Activated CD8-positive, alpha-beta memory T cell treated with anti-CD3 and anti-CD28 coated beads, Interleukin-2, amount 50 U/mL, for 48 hours (primary cell): ENCODE data around the gene ARVCF.

Source experiments
- DNase-seq: peaks from one replicate; pipeline ENCODE4 v3.0.0-alpha.2; 2020

ARVCF gene

DNA sequence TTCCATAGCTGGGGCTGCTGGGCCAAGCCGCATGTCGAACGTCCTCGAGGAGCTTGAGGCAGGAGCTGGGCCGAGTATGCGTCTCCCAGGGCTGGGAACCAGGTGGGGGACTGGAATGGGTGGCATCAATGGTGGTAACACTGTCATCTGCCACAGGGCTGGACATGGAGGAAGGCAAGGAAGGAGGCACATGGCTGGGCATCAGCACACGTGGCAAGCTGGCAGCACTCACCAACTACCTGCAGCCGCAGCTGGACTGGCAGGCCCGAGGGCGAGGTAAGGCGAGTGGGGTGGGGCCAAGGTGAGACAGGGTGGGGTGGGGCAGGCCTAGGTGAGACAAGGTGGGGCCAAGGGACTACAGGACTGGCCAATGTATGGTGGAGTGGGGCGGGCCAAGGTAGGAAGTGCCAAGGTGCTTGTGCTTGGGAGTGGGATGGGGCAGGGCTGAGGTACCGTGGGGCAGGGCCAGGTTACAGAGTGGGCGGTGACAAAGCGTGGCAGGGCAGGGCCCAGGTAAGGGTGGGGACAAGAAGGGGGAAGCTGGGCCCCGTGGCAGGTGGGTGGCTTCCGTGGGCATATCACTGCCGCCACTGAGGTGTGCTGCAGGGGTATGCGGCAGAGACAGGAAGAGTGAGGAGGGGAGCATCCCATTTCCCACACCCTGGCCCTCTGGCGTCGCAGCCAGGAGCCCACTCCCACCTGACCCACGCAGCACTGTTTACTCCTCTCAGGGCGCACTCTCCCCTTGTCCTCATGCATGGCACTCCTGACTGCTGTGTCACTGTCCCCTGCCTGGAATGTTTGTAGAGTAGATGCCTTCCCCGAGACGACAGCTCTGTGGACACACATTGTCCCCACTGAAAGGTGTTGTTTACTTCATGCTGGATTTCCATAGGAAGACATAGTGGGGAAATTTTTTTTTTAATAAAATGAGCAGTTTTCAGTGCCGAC, 36.0 kb upstream of the ARVCF start:
- DNase-seq = no peak

DNA sequence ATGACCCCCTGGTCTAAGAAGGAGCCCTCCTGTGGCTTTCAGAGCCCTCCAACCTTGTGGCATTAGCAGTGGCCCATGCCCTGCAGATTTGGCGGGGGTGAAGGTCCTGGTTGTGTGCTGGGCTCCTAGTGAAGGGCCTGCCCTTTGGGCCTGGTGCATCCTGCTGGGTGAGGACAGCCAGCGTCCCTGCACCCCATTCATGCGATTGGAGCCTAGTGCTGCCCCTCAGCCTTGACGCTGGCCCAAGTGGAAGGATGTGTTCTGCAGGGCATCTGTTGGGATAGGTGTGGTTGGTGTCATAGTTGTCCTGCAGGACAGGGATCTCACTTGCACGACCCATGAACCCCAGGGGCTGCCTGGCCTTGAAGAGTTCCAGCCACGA, 35.3 kb upstream of the ARVCF start:
- no peak for DNase-seq

DNA sequence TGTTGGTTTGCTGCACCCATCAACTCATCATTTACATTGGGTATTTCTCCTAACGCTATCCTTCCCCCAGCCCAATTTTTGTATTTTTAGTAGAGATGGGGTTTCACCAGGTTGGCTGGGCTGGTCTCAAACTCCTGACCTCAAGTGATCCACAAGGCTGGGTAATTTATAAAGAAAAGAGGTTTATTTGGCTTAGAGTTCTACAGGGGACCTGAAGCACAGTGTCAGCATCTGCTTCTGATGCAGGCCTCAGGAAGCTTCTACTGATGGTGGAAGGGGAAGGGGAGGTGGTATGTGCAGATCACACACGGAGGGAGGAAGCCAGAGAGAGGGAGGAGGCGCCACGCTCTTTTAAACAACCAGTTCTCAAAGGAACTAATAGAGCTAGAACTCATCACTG, 30.1 kb upstream of the ARVCF start:
- DNase-seq = no peak

DNA sequence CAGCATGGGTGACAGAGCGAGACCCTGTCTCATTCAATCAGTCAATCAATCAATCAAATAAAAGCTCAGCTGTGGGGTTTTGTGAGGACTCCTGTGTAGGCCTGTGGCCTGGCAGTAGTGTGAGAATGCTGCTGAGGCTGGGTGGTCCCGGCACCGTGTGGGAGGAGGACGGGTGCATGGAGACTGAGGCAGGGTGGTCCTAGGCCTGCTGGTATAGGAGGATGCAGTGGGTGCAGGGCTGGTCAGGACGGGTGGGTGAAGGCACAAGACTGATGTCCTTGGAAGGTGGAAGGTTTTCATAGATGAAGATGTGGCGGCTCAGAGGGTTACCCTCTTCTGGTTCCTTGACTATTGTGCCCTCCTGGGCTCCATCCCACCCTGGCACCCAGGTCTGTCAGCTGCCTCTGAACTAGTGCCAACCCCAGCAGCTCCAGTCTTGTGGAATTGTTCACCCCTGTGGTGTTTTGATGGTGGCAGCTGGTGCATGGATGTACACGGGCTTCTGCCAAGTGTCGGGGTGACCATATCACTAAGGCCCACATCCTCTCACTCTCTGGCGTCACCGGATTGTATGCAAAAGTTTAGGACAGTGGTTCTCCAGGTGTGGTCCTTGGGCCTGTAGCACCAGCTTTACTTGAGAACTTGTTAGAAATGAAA, 28.0 kb upstream of the ARVCF start:
- no peak for DNase-seq

DNA sequence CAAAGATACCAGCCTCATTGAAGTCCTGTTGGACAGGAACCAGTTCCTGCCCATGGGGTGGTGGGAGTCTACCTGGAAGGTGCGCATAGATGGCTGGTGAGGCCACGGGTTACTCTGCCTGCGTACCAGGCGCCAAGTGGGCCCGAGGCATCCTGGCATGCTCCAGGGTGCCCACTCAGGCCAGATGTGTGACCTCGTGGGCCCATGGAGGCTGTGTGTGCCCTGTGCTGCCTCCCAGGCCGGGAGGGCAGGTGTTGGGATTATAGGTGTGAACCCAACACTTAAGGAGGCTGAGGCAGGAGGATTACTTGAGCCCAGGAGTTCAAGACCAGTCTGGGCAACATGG, 27.3 kb upstream of the ARVCF start:
- no peak for DNase-seq

DNA sequence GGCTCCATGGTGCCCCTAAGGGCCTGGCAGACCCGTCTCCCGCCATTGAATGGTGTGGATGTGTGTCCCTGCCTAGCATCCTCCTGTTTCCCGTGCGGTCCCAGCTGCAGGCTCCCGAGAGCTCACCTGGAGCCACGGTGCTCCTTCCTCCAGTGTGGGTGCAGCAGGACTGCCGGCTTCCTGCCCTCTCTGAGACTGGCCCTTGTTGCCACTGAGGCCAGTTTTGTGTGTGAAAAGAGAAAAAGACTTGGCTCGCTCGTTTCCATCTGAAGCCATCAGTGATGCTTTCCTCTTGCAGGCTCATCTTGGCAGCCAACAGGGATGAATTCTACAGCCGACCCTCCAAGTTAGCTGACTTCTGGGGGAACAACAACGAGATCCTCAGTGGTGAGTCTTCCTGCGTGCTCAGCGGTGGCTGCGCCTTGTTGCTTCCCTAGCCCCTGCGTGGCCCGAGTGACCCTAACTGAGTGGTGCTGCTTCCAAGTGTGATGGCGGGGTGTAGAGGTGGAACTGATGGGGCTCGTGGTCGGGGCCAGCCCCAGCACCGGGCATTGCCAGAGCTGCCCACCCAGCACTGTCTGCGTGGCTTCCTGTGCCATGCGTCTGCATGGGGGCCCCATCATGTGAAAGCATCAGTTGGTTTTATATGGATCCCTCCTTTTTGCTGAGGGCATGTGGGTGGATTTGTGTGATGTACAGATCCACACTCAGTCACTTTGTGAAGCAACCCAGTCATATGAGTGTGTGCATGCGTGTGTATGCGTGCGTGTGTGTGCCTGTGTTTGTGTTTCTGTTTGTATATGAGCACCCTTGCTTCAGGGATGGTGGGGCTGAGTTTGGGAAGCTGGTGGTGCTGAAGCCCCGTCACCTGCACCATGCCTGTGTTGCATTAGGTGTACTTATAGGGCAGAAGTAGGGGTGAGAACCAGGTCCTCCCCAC, 26.7 kb upstream of the ARVCF start:
- DNase-seq = no peak

DNA sequence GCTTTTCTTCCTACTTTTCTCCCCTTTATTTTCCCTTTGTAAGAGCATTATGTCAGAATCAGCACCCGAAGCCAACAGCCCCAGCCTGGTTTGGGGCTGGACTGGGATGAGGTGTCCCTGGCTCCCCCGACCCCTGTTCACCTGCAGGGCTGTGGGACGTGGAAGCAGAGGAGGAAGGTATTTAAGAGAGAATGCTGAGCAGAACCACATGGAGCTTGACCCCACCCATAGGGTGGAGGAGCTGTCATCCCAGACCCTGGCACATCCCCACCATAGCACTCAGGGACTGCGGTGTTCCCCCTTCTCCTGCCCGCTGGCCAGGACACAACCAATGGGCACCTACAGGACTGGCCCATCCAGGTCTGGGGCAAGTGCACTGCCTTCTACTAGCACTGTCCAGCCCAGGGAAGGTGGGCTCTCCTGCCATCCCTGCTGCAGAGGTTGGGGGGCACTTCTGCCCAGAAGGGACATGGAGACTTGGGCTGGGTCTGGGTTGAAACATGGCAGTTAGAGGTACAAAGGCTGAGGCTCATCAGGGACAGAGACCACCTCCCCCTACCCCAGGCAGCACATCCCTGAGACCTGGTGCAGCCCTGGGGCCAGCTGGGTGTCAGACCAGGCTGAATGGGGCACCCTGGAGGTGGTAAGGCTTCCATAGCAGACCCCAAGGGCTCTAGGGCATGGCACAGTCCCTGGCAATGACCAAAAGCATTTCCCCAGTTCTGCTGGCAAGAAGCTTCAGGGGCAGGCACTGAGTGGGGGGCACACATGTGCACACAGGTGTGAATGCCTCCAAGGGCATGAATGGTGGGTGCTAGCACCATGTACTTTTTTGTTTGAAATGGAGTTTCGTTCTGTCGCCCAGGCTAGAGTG, 23.9 kb upstream of the ARVCF start:
- DNase-seq = no peak

DNA sequence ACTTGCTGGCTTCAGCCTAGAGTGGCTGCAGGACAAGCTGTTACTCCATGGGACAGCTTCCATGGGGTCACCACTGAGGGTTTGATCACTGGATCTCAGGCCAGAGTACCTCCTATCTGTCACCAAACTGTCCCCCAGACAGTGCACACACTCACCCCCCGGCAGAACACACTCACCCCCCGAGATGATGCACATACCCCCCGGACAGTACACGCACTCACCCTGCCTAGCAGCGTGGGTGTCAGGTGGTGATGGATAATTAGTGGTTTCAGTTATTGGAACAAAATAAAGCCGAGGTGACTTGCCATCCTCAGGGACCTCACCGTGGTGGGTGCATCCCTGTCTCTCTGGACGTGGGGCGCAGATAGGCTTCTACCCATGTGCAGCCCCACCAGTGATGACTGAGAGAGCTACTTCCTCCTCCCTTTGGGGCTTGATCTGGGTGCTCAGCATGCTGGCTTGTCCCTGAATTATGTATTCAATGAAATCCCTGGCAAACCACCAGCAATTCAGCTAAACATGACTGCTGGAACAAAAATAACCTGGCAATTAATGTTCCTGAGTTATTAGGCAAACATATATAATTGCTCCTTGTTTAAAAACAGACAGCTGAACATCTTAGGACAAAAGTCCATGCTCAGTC, 23.2 kb upstream of the ARVCF start:
- DNase-seq = no peak

DNA sequence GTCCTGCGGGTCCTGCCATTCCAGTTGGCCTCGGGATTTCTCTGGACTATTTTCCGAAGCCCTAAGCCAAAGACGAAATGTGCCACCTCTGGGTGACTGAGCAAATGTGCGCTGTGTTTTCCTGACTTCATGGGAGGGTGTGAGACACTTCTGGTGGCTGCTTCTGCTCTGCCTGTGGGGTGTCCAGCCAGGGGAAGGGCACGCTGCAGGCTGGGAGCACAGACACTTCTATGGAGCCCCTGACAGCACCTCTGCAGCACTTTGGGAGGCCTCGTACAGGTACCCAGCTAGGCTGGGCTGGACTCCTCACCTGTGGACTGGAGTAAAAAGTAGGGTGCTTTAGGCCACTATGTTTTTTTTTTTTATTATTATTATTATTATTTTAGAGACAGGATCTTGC, 22.0 kb upstream of the ARVCF start:
- no peak for DNase-seq

DNA sequence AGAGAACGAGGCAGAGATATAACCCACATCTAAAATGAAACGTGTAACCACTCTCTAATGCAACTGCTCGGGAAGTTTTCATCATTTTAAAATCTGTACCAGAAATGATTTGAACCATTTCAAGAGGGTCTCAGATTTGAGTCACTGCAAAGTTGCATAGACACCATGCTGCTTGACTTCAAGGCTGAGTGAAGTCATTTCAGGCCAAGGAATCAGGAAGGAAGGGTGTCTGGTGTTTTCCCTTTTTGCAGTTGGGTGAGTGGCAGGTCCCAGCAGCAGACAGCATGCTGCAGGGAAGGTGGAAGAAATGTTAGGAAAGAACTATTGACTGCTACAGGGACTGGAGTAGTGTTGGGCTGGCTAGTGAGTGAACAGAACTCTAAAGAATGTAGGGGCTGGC, 20.8 kb upstream of the ARVCF start:
- no peak for DNase-seq

DNA sequence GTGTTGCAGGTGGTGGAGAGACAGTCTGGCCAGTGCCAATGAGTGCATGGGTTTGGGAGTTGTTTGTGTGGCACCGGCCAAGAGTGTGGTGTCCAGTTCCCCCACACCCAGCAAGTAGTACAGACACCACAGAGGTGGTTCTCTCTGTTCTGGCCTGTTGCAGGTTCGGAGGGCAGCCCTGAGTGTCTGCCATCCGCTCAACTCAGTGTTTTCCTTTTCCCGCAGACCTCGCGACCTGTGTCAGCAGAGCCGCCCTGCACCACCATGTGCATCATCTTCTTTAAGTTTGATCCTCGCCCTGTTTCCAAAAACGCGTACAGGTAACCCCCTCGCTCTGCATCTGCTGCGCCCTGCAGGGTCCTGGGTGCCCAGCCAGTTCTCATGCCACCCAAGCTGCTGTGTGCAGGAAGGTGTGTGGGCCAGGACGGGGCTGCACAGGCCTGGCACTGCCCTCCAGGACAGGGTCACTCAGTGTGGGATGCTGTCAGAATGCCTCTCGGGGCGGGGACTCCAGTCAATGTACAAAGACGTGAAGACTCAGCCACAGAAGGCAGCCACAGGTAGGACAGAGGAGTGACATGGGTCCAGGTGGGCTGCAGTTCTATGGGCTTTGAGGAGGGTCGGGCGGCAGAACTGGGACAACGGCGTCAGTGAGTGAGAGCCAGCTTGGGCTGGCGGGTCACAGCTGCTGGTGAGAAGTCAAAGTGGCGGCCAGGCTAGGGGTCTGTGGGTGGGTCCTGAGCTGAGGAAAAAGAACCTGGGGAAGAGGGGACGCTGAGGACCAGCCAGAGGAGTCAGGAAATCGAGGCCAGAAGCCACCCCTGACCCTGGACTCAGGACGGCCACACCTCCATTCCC, 20.1 kb upstream of the ARVCF start:
- no peak for DNase-seq

DNA sequence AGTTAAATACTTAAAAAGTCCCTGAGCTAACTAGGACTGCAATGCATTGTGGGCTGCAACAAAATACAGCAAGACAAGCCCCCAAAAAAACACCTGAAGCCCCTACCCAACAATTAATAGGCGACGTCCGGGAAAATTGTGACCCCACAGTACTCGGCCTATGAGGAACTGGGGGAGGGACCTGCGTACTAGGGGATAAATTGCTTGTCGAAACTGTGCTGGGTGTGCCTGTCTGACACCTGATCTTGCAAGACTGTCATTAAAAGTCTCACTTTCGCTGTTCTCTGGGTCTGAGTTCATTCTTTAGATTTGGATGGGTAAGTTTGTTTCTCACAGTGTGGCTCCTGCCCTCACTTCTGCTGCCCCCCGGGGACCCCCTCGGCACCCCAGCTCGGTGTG, 19.5 kb upstream of the ARVCF start:
- DNase-seq = no peak

DNA sequence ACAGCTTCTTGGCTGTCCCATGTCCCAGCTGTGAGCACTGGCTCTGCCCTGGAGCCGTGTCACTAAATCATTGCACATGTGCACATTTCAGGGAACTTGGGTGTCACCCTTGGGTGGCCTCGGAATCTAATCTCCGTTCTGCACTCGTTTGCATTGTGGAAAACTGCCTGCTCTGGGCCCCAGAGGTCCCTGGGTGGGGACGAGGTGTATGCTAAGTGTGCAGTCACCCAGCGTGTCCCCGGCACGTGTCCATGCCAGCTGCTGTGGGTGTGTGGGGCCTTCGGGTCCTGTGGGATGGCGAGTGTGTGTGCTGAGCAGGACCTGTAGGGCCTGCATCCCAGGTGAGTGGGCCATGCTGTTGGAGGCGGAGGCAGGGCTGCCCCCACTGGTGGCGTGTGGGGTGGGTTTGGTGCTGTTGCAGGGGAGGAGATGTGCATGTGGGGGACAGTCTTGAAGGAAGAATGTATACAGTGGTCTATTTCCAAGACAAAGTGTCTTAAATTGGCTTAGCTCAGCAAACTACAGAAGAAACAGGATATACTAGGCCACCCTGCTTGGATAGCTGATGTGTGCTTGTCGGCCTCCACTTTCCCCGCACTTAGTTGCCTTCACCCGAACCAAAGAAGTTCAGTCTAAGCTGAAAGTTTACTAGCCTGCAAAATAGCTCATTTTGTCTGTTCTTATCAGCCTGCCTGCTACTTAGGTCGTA, 18.9 kb upstream of the ARVCF start:
- DNase-seq = no peak

DNA sequence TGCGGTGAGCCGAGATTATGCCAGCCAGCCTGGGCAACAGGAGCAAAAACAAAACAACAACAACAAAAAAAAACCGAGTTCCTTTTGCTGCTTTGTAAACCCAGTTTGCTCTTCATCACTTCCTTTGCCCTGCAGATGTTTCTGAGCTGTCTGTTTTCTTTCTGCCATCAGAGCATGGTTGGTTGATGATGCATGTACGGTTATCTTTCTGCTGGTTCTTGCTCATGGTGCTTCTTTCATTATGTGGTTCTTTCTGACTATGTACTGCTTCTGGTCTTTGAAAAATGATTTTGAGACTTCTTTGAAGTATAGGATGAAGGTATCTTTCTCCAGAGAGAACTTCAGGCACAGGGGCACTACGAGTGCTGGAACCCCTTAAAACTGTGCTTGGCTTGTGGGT, 17.5 kb upstream of the ARVCF start:
- no peak for DNase-seq

DNA sequence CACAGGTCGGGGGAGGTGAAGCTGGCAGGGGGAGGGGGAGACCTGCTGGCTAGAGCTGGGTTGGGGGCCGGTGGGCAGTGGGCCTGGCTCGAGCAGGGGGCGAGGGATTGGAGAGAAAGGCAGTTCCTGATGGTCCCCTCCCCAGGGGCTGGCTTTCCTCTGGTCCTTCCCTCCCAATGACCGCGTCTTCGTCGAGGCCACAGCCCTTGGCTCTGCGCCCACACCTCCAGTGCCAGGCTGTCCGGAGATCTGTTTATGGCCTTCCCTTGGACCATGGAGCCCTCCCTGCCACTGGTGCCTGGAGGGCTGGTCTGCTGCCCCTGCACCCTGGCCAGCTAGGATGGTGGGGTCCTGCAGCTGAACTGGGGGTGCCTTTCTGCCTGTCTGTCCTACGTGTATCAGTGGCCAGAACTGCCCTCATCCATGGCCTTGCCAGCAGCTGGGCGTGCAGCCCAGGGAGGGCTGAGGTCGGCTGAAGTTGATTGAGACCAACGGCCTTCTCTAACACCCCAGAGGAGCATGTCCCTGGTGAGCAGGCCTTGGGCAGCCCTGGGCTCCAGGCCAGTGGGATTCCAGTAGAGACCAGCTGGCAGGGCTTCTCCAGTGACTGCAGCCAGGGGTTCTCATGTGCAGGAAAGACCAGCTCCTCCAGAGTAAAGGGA, 16.6 kb upstream of the ARVCF start:
- no peak for DNase-seq

DNA sequence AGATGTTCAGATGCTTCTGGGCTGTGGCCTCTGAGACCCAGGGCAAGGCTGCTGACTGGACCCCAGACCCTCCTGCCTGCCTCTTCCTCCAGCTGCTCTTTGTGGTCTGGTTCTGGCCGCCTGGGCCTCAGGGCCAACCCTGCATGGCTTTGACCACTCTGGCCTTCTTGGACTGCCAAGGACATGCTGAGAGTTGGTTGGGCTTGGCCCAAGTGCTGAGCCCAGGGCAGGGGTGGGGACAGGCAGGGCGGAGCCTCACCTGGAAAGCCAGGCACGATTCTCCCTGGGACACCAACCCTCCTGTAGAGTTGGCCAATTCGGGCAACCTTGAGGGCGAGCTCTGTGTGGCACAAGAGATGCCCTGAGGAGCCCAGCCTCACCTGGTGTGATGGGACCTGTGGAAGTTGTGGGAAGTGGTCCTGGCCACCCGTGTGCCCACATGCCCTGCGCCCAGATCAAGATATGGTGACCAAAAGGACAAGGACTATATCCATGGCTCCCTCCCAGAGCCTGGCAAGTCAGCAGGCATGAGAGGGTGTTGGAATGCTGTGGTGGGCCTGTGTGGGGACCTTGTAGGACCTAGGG, 15.9 kb upstream of the ARVCF start:
- DNase-seq = no peak

DNA sequence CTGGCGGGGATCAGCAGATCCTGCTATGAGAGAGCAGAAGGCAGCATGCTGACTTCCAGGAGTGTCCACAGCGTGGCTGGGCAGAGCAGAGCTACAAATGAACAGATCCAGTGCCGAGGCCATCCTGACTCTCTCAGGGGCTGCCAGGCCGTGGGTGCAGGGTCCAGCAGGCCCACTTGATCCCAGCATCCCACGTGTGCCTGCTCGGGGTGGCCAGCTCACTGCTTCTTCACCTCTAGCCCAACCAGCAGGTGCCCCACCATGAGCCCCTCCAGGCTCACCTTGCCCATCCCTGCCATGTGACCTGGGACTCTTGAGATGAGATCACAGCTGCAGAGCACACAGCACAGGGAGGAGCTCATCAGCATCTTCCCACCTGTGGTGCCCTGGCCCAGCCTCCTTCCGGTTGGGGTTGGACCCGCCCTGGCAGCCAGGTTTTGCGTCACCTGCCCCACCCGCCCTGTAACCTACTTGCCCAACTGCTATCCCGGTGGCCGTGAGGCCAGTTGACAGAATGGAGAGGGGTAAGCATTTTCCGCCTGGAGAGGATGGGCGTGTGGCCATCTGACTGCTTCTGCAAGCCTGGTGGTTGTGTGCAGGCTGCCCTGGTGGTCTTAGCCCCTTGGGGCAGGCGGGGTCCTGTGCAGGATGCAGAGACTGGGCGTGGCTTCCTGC, 15.2 kb upstream of the ARVCF start:
- no peak for DNase-seq

DNA sequence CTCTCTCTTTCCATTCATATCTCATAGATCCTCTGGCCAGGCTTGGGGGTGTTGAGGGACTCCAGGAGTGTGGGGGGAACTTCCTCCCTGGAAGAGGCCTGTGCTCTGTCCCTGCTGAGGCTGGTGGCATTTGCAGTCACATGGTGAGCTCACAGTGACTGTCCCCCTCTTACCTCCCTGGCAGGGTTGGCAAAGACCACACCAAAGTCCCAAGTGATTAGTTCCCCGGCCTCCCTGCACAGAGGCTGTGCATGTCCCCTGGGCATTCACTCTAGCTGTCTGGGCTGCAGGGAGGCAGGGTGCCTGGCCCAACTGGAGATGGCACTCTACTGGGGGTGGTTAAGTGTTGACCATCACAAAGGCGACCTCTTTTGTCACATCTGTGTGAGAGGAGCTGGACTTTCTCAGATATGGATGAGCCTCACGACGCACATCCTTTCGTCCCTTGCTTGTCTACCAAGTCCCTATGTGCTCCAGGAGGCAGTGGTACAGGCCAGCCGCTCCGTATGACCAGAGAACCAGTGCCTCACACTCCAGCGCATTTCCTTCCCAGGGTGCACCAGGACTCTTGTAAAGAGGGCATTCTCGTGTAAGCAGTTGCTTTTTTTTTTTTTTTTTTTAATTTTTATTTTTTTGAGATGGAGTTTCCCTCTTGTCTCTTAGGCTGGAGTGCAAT, 13.1 kb upstream of the ARVCF start:
- no peak for DNase-seq
